Middle frontal gyrus (tissue), 1 donor: ENCODE results near the gene TNS1.
A peak's percentile ranks its signal among the peaks of the same experiment; 100 is the strongest.

Source experiments
- DNase-seq: peaks from one replicate; pipeline ENCODE4 v3.0.0-alpha.2; 2015; ENCODE audit warnings: low spot score; ENCODE audit errors: extremely low spot score

TNS1 gene

DNA sequence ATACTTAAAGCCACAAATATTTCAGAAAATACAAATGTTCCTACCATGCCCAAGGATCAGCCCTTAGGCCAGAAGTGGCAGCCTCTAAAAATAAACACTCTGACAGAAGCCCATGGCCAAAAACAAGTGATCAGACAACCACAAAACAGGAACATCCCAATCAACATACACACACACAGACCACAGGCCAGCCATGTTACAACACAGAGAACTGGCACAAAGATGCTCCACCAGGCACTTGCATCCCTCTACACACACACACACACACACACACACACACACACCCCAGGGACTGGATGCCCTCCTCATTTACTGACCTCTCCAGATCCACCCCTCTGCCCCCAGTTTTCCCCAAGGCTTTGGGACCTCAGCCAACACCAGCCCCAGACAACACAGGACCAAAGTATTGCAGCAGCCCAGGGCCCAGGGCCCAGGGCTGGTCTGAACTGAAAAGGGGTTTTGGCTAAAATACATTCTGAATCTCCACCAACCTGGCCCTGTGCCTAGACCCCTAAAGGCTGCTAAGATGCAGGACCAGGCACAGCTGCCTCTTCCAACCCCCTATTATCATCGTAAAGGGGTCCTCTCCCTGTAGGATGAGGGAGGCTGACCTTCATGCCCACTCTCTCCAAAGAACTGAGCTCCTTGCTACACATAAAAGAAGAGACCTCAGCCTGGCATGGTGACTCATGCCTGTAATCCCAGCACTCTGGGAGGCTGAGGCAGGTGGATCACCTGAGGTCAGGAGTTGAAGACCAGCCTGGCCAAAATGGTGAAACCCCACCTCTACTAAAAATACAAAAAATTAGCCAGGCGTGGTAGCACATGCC lies 151.4 kb downstream of the TNS1 start:
- no peak for DNase-seq

DNA sequence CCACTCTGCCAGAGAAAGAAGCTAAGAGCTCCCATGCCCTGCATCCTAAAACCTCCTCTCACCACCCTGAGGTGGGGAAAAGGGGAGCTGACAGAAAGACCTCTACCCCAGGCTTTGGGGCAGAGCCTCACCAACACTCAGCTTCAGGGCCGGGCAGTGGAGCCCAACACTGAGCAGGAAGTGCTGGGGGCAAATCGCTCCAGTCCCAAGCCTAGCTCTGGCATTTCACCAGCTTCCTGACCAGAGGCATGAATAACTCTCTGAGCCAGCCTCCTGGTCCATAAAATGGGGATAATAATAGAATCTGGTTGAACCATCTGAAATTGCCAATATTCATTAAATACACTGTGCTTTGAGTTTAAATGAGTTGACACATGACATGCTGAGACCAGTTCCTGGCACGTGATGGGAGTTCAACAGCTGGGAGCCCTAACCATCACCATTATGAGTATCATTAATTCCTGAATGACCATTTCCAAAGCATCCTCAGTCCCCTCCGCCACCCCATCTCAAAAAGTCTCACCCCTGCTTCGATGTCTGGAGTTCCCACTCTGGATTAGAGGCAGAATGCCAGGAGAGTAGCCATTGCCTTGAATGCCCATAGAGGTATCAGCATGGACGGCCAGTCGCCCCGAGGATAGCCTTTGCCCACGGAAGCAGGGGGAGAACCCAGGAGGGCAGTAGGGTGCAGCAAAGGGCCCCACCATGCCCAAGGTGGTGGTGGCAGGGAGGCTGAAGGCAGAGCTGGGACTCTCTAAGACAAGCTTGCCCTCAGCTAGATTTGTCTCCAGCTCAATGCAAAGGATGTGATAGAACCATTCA lies 153.4 kb downstream of the TNS1 start:
- DNase-seq = no peak

DNA sequence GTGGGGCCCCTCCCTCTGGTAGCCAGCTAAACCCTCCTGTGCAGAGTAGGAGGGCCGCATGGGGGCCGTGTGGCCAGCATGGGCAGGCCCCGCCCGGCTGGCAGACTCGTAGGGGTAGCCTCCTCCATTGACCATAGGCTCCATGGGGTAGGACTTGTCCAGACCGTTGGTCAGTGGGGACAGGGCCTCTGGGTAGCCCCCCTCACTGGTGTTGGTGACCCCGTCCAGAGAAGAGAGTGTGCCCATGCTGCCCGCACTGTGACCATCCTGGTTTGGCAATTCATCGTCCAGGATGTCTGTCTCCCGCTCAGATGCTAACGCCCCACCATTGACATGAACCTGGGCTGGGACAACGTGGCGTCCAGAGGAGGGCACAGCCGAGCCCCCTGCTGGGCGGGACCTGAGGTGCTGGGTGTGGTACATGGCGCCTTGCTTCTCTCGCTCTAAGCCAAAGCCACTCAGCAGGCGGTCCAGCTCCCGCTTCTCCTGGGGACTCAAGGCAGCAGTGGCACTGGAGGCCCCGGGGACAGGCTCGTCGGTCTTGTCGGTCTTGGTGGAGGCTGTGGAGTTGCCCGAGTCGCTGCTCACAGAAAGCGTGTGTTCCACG lies 154.3 kb downstream of the TNS1 start:
- DNase-seq = no peak

DNA sequence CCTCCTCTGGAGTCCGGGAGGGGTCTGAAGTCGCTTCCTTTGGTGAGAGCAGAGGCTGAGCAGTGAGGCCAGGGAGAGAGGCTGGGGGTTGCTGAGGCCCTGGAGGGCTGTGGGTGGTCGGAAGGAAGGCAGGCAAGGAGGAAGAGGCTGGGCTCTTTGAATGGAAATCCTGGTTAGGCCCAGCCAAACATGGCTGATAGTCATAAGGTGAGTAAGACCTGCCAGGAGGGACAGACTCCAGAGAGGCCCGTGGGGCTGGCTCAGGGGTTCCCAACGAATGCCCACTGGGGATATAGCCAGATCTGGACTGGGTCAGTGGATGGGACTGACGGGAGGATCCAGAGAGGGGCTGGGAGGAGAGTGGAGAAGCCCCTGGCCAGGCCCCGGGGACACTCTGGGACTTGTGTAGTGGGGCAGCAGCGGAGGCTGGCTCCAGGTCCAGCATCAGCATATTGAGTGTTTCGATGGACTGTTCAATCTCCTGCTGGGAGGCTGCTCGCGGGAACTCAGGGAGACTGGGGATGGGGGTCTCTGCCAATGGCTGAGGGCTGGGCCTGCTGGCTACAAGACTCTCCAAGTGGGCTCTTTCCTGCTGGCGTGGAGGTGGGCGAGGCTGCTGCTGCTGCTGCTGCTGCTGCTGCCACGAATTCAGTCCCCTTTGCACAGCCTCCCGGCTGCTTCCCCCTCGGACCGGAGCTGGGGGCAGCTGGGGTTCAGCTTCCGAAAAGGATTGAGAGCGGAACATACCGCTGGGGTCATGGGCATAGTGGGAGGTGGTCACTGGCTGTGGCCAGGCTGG lies 155.0 kb downstream of the TNS1 start:
- DNase-seq = no peak

DNA sequence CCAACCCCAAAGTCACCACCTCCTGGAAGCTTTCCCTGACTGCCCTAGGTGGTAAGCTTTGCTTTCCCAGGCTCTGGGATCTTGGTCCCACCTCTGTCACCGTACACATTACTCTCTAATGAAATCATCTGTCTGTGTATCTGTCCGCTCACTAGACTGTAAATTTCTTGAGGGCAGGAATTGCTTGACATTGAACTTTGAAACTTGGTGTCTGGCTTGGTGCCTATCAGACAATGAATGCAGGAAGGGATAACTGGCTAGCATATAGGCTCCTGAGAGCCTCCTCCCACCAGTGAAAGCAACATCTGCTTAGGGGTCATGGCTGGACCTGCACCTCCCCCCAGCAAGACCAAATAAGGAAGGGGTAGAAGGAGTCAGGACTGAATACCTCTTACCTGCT lies 155.7 kb downstream of the TNS1 start:
- no peak for DNase-seq

DNA sequence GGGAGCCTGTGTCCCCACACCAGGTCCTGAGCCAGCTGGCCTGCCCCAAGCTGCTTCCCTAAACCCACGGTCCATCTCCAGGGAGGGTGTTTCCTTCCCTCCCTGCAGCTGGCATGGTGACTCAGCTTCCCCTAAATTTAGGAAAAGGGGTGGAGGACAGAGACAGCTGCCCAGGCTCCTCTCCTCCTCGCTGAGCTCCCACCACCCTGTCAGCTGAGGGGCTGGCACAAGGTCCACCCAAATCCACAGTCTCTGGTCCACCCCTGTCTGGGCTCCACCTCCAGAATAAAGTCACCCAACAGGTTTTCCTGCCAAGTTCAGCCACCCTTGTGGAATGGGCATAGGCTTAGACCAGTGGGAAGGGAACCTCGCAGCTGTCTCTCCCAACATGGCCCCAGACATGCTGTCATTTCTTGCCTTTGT lies 156.5 kb downstream of the TNS1 start:
- no peak for DNase-seq

DNA sequence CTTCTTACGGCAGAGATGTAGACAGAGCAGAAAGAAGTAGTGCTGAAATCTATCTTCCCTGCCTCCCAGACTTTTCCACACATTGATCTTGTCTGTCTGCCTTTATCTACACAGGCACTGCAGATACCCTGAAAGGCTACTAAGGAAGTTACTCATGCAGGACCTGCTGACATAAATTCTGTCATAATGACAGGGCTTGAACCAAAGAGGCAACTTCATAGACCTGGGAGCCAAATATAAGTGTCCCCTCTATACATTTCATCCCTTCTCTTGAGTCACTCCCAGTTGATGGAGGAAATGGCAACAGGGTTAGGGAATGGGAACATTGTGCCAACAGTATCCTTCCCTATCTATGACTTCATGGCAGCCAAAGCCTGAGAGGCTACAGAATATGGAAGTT lies 157.5 kb downstream of the TNS1 start:
- no peak for DNase-seq

DNA sequence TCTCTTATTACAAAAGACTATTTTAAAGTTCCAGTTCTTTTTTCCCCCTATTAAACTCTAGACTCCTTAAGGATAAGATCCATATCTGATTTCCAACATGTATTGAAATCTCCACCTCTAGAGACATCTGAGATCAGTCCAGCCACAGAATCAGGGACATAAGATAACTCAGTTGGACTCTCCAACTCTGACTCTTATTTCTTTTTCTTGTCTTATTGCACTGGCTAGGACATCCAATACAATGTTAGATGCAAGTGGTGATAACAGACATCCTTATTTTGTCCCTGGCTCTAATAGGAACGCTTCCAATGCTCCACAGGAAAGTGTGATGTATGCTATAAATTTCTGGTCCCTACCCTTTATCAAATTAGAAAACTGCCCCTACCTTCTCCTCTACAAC lies 158.1 kb downstream of the TNS1 start:
- DNase-seq = no peak

DNA sequence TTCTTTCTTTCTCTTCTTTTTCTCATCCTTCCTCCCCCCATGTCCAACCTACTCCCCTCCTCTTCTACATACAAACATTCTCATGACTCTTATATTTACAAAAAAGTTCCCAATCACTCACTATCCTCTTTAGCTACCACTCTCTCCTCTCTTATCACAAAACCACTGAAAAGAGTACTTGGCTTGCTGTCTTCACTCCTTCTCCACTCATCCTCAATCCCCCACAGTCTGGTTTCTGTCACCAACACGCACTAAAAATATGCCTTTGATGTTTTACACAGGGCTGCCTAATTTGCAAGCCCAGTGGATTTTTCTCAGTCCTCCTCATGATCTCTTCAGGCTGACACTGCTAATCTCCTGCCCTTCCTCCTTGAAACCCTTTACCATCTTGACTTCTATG lies 159.5 kb downstream of the TNS1 start:
- DNase-seq = no peak

DNA sequence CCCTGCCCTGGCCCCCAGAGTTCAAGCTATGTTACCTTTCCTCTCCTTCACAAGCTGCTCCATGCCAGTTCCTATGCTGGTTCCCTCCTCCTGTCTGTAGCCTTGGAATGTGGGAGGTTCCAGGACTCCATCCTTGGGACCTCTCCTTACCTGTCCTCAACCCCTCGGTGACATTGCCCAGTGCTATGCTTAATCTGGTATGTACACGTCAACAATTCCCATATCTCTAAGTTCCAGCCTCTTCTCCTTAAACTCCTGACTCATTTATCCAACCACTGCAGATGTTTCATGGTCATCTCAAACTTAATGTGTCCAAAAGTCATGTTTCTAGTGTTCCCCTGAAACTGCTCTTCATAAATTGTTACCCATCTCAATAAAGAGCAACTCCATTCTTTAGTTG lies 160.8 kb downstream of the TNS1 start:
- no peak for DNase-seq

DNA sequence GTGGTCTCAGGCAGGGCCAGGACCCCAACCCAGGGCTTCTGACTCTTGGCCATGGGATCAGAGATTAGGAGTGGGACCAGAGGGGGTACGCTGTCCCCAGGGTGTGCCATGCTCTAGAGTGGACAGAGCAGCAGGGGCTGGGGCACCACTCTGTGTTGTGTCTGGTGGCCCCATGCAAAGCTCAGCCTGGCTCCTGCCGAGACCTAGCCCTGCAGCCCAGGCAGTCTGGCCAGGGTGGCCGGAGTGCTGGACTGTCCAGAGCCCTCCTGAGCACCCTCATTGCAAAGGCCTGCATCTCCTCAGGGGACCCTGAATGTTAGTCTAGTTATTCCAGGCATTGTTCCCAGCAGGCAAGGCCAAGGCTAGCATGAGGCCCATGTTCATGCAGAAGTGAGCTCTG lies 162.3 kb downstream of the TNS1 start:
- DNase-seq = no peak

DNA sequence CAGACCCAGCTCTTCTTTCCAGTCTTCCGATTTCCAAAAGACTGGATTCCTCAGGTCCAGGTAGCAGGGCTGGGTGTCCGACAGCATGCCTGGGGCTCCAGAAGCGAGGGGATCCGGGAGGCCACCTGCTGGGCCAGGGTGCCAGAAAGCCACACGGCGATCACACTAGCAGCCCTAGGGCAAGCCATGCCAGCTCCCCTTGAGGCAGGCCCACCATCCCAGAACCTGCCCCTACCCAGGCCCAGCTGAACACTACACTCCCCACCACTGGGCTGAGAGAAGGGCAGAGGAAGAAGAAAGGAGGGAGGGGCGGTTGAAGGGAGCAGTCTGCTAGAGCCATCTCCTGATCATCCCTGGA lies 163.1 kb downstream of the TNS1 start:
- no peak for DNase-seq

DNA sequence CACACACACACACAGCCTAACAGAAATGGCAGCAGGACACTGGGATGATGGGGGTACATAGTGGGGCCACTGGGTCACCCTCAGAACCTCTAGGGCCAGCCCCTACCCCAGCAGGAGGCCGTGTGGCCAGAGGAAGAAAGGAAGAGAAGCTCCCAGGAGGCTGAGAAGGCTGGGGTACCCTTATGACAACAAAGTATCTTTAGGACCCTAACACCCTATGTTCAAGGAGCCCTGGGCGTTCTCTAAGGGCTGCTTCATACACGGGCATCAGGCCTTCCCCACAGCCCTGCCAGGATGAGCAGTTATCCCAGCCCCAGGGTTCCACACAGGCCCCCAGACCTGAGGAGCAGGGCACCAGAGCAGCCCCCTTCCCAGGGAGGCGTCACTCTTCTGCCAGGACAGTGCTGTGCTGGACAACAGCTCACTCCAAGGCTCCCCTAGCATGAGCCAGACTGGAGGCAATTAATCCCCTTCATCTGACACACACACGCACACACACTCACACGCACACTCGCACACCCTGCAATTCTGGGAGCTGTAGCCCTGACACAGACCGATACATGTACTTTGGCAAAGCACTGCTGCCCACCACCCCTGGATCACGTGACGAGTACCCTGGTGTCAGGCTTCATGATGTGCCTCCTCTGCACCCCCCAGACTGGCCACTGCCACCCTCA lies 163.6 kb downstream of the TNS1 start:
- no peak for DNase-seq

DNA sequence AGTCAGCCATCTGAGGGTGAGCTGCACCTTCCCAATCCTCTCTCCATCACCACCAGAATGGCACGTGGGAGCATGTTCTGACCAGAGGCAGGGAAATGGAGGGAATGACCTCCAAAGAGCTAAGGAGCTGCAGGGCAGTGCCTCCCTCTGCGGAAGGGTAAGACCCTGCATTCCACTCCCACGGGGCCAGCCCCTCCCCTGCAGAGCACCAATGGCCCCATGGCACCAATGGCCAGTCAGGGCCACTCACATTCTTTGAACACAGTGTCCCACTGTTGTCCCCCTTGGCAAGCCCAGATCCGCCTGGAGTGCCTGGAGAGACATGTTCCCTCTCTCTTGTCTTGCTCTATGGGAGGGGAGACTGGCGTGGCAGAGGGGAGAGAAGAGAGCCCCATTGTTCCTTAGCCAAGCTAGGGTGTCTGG lies 164.4 kb downstream of the TNS1 start:
- DNase-seq = peak; percentile 38

DNA sequence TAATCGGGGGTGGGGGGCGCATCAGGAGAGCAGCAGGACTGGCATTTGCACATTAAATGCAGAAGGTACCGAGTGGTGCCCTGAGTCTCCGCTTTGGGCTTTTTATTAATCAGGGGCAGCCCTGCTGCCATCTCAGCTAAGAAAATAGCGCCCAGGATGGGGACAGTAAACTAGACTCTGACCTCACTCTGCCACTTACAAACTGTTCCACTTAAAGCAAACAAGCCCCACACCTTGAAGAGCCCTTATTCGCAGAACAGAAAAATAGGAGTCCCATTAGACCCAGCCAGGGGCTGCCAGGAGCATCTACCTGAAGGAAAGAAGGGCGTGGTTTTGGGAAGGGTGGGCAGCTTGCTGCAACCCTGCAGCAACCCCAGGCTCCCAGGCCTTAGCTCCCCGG lies 165.3 kb downstream of the TNS1 start:
- DNase-seq = no peak

DNA sequence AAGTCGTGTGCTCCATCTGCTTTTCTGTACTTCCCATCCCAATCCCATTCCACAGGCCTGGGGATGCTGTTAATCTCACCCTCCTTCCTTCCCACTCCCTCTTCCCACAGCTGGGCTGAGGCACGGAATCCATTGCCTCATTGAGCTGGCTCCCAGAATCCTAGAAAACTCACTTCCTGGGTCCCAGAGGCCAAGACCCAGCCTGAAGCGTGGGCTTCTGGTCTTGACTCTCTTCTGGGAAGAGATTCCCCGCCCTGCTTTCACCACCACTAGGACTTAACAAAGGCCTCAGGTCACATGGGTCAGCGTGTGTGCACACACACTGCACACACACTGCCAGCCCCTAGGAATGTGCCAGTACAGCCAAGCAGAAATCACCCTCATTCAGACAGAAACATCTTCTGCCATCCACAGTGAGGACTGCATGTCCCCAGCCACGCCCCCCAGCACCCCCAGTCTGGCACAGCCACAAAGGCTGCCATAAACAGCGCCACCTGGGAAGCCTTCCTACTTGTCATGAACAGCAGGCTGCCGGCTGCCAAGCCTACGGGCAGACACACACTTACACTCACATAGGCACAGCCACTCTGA lies 165.8 kb downstream of the TNS1 start:
- DNase-seq = no peak

DNA sequence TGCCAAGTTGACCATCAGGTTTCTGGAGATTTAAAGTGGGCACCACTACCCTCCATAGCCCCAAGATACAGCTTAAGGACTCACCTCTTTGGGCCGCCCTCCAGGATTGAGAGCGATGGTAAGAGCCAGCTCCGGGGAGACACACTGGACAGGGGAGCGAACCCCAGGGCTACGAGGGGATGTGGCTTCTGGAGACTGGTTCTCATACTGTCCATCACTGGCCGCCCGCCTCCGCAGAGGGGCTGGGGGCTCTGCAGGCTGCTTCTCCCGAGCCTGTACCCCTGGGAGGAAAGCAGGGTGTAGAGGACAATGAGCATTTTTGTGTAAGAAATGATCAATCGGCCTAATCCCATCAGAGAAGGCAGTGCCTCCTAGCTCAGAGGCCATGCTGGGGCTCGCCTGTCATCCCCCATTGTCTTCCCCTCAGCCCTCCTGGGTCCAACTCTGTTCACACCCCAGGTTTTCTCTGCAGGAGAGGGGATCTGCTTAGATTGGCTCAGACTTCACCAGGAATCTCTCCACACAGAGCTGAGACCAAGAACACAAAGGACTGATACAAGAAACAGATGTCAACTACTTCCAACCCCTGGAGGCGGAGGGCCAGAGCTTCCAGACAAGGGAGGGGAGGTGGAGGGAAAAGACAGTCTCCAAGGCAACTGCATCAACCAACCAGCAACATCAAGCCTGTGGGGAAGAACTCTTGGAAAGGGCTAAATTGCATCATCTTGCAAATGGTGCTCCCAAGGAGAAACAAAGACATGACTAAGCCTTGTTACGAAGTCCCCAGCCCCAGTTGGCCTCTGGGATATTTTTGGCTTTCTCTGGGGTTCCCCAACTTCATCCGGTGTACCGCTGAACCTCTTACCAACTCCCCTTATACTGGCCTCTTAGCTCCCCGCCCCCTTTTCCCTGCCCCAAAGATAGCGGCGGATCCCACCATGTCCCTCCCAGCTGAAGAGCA lies 166.6 kb downstream of the TNS1 start:
- DNase-seq = no peak

DNA sequence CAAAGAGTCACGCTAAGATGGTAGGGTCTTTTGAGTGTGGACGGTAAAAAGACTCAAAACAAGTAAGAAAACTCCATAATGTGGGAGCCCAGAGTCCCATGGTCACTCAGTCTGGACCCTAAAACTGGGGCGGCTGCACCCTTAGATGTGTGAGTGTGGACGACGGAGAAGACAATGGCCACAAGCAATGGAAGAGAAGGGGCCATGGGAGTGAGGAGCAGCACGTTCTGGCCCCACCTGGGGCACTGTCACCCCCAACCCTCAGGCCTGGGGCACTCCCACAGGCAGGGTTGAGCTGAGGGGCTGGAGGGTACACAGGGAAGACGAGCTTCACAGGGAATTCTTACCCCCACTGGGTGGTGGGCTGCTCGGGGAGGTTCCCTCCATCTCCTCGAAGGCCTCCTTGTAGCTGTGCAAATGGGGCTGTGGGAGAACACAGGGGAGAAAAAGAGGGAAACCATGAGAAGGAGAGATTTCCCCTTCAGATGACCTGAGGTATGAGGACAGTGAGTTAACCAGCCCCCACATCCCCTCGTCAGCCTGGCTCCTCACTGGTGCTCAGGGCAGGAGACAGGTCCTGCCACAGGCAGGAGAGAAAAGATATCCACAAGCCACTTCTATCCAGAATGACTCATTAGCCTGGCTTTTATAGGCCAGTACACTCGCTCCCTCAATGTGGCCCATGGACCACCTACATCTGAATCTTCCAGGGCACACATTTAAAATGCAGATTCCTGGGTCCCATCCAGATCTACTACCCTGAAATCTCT lies 167.9 kb downstream of the TNS1 start:
- DNase-seq = no peak
